Measurements from ENCODE around the gene SHISA2.

- TF ChIP-seq PATZ1 (tag by site-specific recombination; IDR thresholded peaks at IDR 0.05) (no peak), CTCF (tag by site-specific recombination; IDR thresholded peaks at IDR 0.05) (no peak), ZBTB11 (tag by site-specific recombination; conservative IDR thresholded peaks at IDR 0.05; ENCODE audit: low read depth) (no peak), KLF7 (tag by site-specific recombination; IDR thresholded peaks at IDR 0.05; ENCODE audit: borderline replicate concordance) (no peak), SP2 (tag by site-specific recombination; IDR thresholded peaks at IDR 0.05) (no peak)
These were observed 5.2 kb downstream of the SHISA2 start for GRCh38 chr13:26046639-26047038.

All from HEK293 (cell line).